Mesenchymal stem cell (in vitro differentiated cells and primary cell): ENCODE measurements around the gene FBXO31.
"Not testable (repeated sequence)": the region's sequence is repeated elsewhere in the genome, so short reads cannot be mapped to it uniquely, and the experiment has no call there.

Experiments
- DNase-seq: peaks from one replicate; pipeline ENCODE4 v3.0.0-alpha.2; 2013
- H2AFZ ChIP-seq: one replicate; pipeline ENCODE4 v1.6.1; 2013; ENCODE audit warnings: low read depth, mild to moderate bottlenecking, control low read depth, inconsistent platforms, low read length, moderate library complexity
- H2AK5ac ChIP-seq: 2 replicates; pipeline ENCODE4 v1.6.1; 2013; ENCODE audit warnings: low read length, moderate library complexity, mild to moderate bottlenecking, inconsistent platforms; ENCODE audit not compliant: severe bottlenecking
- H2BK120ac ChIP-seq: one replicate; pipeline ENCODE4 v1.6.1; 2013; ENCODE audit warnings: low read depth, mild to moderate bottlenecking, inconsistent platforms, low read length, moderate library complexity
- H2BK12ac ChIP-seq, 2 experiments: one replicate each; pipeline ENCODE4 v1.6.1; 2013; ENCODE audit warnings: inconsistent platforms in 2 of 2, low read length in 2 of 2, mild to moderate bottlenecking in 2 of 2, moderate library complexity in 2 of 2, control low read depth in 1 of 2
- H2BK15ac ChIP-seq: one replicate; pipeline ENCODE4 v1.6.1; 2013; ENCODE audit warnings: mild to moderate bottlenecking, low read depth, inconsistent platforms; ENCODE audit not compliant: poor library complexity, severe bottlenecking
- H2BK5ac ChIP-seq: 2 replicates; pipeline ENCODE4 v1.6.1; 2013; ENCODE audit warnings: low read depth, mild to moderate bottlenecking, low read length, control low read depth, inconsistent platforms; ENCODE audit not compliant: poor library complexity, severe bottlenecking
- H3K14ac ChIP-seq, 2 experiments: one replicate each; pipeline ENCODE4 v1.6.1; 2013; ENCODE audit warnings: inconsistent platforms in 2 of 2, low read length in 2 of 2, control low read depth in 1 of 2, mild to moderate bottlenecking in 1 of 2, moderate library complexity in 1 of 2
- H3K18ac ChIP-seq, 2 experiments: one replicate each; pipeline ENCODE4 v1.6.1; 2013; ENCODE audit warnings: inconsistent platforms in 2 of 2, low read length in 2 of 2, control low read depth in 1 of 2, low read depth in 1 of 2, mild to moderate bottlenecking in 1 of 2
- H3K23ac ChIP-seq, 2 experiments: one replicate each; pipeline ENCODE4 v1.6.1; 2013; ENCODE audit warnings: inconsistent platforms in 2 of 2, low read length in 2 of 2, mild to moderate bottlenecking in 2 of 2, moderate library complexity in 2 of 2, control low read depth in 1 of 2
- H3K27ac ChIP-seq: 2 replicates; pipeline ENCODE4 v1.5.1; 2013; ENCODE audit warnings: mild to moderate bottlenecking, moderate library complexity, low read length, control low read depth, inconsistent platforms; ENCODE audit not compliant: poor library complexity, severe bottlenecking
- H3K27me3 ChIP-seq, 2 experiments: 2 replicates each; pipeline versions ENCODE4 v1.6.1 to v1.7.0; 2013; ENCODE audit warnings: low read length in 2 of 2, mild to moderate bottlenecking in 2 of 2, moderate library complexity in 2 of 2, control low read depth in 1 of 2, inconsistent platforms in 1 of 2; ENCODE audit not compliant: control insufficient read depth in 1 of 2, insufficient read depth in 1 of 2
- H3K36me3 ChIP-seq, 2 experiments: 2 replicates each; pipeline versions ENCODE4 v1.6.1 to v1.7.0; 2013; ENCODE audit warnings: low read length in 2 of 2, control low read depth in 1 of 2, inconsistent platforms in 1 of 2, low read depth in 1 of 2, mild to moderate bottlenecking in 1 of 2; ENCODE audit not compliant: insufficient read depth in 2 of 2, control insufficient read depth in 1 of 2
- H3K4ac ChIP-seq, 2 experiments: one replicate each; pipeline ENCODE4 v1.6.1; 2013; ENCODE audit warnings: inconsistent platforms in 2 of 2, low read length in 2 of 2, mild to moderate bottlenecking in 2 of 2, moderate library complexity in 2 of 2, control low read depth in 1 of 2, low read depth in 1 of 2
- H3K4me1 ChIP-seq: 2 replicates; pipeline ENCODE4 v1.6.1; 2013; ENCODE audit warnings: low read depth, low read length, control low read depth; ENCODE audit not compliant: control insufficient read depth, insufficient read depth
- H3K4me2 ChIP-seq: 2 replicates; pipeline ENCODE4 v1.6.1; 2013; ENCODE audit warnings: low read length, mild to moderate bottlenecking, inconsistent platforms; ENCODE audit not compliant: poor library complexity, severe bottlenecking
- H3K4me3 ChIP-seq, 2 experiments: 2 replicates each; pipeline versions ENCODE4 v1.5.1 to v1.7.0; 2013; ENCODE audit warnings: low read length in 2 of 2, mild to moderate bottlenecking in 2 of 2, control low read depth in 1 of 2, low read depth in 1 of 2; ENCODE audit not compliant: insufficient read depth in 1 of 2
- H3K79me1 ChIP-seq: replicated peaks from 2 replicates; pipeline ENCODE4 v1.6.1; 2013; ENCODE audit warnings: mild to moderate bottlenecking, control low read depth, low read length, inconsistent platforms; ENCODE audit not compliant: poor library complexity, severe bottlenecking
- H3K9ac ChIP-seq: 2 replicates; pipeline ENCODE4 v1.7.0; 2013; ENCODE audit warnings: mild to moderate bottlenecking, low read length, moderate library complexity
- H3K9me3 ChIP-seq: 2 replicates; pipeline ENCODE4 v1.7.0; 2013; ENCODE audit warnings: mild to moderate bottlenecking, low read length; ENCODE audit not compliant: control insufficient read depth
- H4K8ac ChIP-seq: one replicate; pipeline ENCODE4 v1.6.1; 2013; ENCODE audit warnings: inconsistent platforms, mild to moderate bottlenecking, low read length, moderate library complexity
- H4K91ac ChIP-seq: one replicate; pipeline ENCODE4 v1.6.1; 2013; ENCODE audit warnings: mild to moderate bottlenecking, low read length, inconsistent platforms
- WGBS: methylation state at CpG from one replicate; pipeline ENCODE4 v1.1.7; 2013; ENCODE audit warnings: mixed read lengths; 5-methylcytosine and 5-hydroxymethylcytosine counted together

Gene FBXO31

DNA sequence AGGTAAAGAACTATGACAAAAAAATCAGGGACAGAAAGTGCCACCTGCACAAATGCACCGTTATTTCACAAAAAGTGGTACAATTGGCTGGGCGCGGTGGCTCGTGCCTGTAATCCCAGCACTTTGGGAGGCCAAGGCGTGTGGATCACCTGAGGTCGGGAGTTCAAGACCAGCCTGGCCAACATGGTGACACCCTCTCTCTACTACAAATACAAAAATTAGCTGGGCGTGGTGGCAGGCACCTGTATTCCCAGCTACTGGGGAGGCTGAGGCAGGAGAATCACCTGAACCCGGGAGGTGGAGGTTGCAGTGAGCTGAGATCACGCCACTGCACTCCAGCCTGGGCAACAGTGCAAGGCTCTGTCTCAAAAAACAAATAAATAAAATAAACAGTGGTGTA is 6.3 kb upstream of the FBXO31 start:
- not testable (repeated sequence) for H3K18ac ChIP-seq, H3K9me3 ChIP-seq, H3K4ac ChIP-seq, H3K36me3 ChIP-seq, H3K14ac ChIP-seq, H3K27ac ChIP-seq, H4K8ac ChIP-seq, H2BK15ac ChIP-seq, H2AFZ ChIP-seq, H4K91ac ChIP-seq, DNase-seq, H3K4me3 ChIP-seq, H3K27me3 ChIP-seq, H2AK5ac ChIP-seq, H3K4me2 ChIP-seq, H2BK5ac ChIP-seq, H2BK120ac ChIP-seq, H2BK12ac ChIP-seq, H3K23ac ChIP-seq, H3K9ac ChIP-seq
- Histone ChIP-seq H3K79me1 (peaks cover 13% of the 10 kb centered on the region), H3K4me1 (peaks cover 13% of the 10 kb centered on the region)
- 99% methylated on average over 8 of the region's 9 CpGs for WGBS

DNA sequence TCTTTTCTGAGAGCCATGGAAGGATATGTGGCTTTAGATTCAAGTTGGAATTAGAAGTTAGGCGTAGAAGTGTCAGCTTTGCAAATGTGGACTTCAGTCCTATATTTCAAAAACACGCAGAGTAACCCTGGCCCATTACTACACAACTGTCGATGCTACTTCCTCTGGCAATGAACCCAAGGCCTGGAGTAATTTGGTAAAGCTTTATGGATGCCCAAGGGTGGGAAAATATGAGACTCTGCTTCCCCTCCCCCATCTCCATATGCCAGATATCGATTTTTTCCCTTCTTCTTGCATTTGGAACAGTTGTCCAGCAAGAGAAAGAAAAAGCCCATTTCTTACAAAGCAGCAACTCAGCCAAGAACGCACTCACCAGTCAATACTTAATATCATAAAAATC is 5.7 kb upstream of the FBXO31 start:
- Histone ChIP-seq H3K9ac (no peak overlapping the region), H4K8ac (no peak overlapping the region), H3K27me3 (no peaks in the 10 kb centered on the region), H2BK12ac (no peak overlapping the region), H3K79me1 (peaks cover 11% of the 10 kb centered on the region), H3K4me3 (no peak overlapping the region), H2BK15ac (peak overlapping the region; percentile 57), H3K23ac (no peak overlapping the region), H3K9me3 (no peaks in the 10 kb centered on the region), H3K4ac (no peak overlapping the region), H3K18ac (no peak overlapping the region), H3K36me3 (no peaks in the 10 kb centered on the region), H2BK5ac (no peak overlapping the region), H3K14ac (no peak overlapping the region), H3K27ac (peak overlapping the region; percentile 30), H4K91ac (no peak overlapping the region), H2AK5ac (peak overlapping the region; percentile 9), H3K4me1 (peaks cover 19% of the 10 kb centered on the region), H2AFZ (no peak overlapping the region), H2BK120ac (no peak overlapping the region), H3K4me2 (no peak overlapping the region)
- 96% methylated on average over 3 of the region's 5 CpGs for WGBS
- DNase-seq: no peak

DNA sequence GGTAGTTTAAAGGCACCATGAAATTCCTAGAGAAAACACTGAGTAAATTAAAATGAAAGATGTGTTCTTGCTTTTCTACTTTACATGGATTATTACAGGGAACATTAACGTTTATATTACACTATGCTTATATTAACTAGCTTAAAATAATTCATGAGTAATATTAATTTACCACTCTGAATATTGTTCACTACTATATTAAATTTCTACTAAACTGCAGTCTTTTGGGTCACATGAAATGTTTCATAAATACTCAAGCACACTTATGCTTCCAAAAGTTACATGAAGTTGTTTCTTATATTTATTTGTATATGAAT is 5.2 kb upstream of the FBXO31 start:
- DNase-seq: no peak
- Histone ChIP-seq H4K91ac (no peak overlapping the region), H2BK12ac (no peak overlapping the region), H3K27me3 (no peaks in the 10 kb centered on the region), H3K4ac (no peak overlapping the region), H3K4me2 (no peak overlapping the region), H3K9ac (peak overlapping the region; percentile 84), H3K4me3 (peak overlapping the region in 1 of 2 experiments; percentile 16), H3K4me1 (peaks cover 19% of the 10 kb centered on the region), H3K23ac (no peak overlapping the region), H2BK15ac (no peak overlapping the region), H3K79me1 (peaks cover 11% of the 10 kb centered on the region), H3K18ac (no peak overlapping the region), H4K8ac (no peak overlapping the region), H2BK5ac (no peak overlapping the region), H3K14ac (no peak overlapping the region), H2AK5ac (no peak overlapping the region), H3K27ac (peak overlapping the region; percentile 28), H3K36me3 (no peaks in the 10 kb centered on the region), H2BK120ac (no peak overlapping the region), H2AFZ (no peak overlapping the region), H3K9me3 (no peaks in the 10 kb centered on the region)
- WGBS: no CpG with 5 or more reads among the region's 1 CpG

GRCh38 chr16:87387942-87388817 is 4.6 kb upstream of the FBXO31 start:
- no peak overlapping the region for H4K91ac ChIP-seq
- peak overlapping the region; percentile 86 for H3K27ac ChIP-seq
- H3K23ac ChIP-seq: no peak overlapping the region
- H3K9me3 ChIP-seq: no peaks in the 10 kb centered on the region
- peak; percentile 100 for DNase-seq
- H2AFZ ChIP-seq: peak overlapping the region; percentile 53
- H3K4me1 ChIP-seq: peaks cover 18% of the 10 kb centered on the region
- H3K79me1 ChIP-seq: peaks cover 11% of the 10 kb centered on the region
- H3K18ac ChIP-seq: peak overlapping the region in 1 of 2 experiments; percentile 46
- H3K9ac ChIP-seq: peak overlapping the region; percentile 84
- peak overlapping the region in 1 of 2 experiments; percentile 37 for H2BK12ac ChIP-seq
- no peak overlapping the region for H2BK5ac ChIP-seq
- 8% methylated on average over 13 of the region's 18 CpGs for WGBS
- H2BK15ac ChIP-seq: no peak overlapping the region
- H3K4me2 ChIP-seq: peak overlapping the region; percentile 43
- no peaks in the 10 kb centered on the region for H3K27me3 ChIP-seq
- no peaks in the 10 kb centered on the region for H3K36me3 ChIP-seq
- peak overlapping the region in 1 of 2 experiments; percentile 16 for H3K4me3 ChIP-seq
- H3K14ac ChIP-seq: no peak overlapping the region
- no peak overlapping the region for H2AK5ac ChIP-seq
- H4K8ac ChIP-seq: no peak overlapping the region
- H3K4ac ChIP-seq: no peak overlapping the region
- no peak overlapping the region for H2BK120ac ChIP-seq
